Central memory CD8-positive, alpha-beta T cell (primary cell): ENCODE data around the gene SLC7A10.
"Not testable (repeated sequence)": the region's sequence is repeated elsewhere in the genome, so short reads cannot be mapped to it uniquely, and the experiment has no call there.

ENCODE experiments used
- ATAC-seq: fragments of 150-1000 bp; cut with Tn5 transposase; replicated peaks from 2 replicates; pipeline ENCODE4 v1.10.0; 2022; ENCODE audit warnings: mild to moderate bottlenecking, moderate FRiP score, moderate number of reproducible peaks; ENCODE audit not compliant: poor library complexity, severe bottlenecking; ENCODE audit errors: extremely low read depth
- DNase-seq, 2 donors: peaks; one replicate each; pipeline ENCODE4 v3.0.0; 2021; ENCODE audit warnings: low spot score in 2 of 2
- H3K27ac Mint-ChIP-seq: one replicate; pipeline ENCODE4 v1.8.0; 2022; ENCODE audit warnings: low read depth, mild to moderate bottlenecking, moderate library complexity, mixed read lengths
- H3K27me3 Mint-ChIP-seq: one replicate; pipeline ENCODE4 v1.8.0; 2022; ENCODE audit warnings: mixed read lengths
- H3K36me3 Mint-ChIP-seq: one replicate; pipeline ENCODE4 v1.8.0; 2022; ENCODE audit warnings: mild to moderate bottlenecking, moderate library complexity, mixed read lengths; ENCODE audit not compliant: insufficient read depth
- H3K4me1 Mint-ChIP-seq: one replicate; pipeline ENCODE4 v1.8.0; 2022; ENCODE audit warnings: mixed read lengths
- H3K4me3 Mint-ChIP-seq: one replicate; pipeline ENCODE4 v1.8.0; 2022; ENCODE audit warnings: mild to moderate bottlenecking, moderate library complexity, mixed read lengths
- H3K9me3 Mint-ChIP-seq: one replicate; pipeline ENCODE4 v1.8.0; 2022; ENCODE audit warnings: mixed read lengths

SLC7A10 gene

GRCh38 chr19:33215438-33216197, 10.0 kb downstream of the SLC7A10 start:
- Mint-ChIP-seq H3K27ac (no peak overlapping the region), H3K36me3 (no peaks in the 10 kb centered on the region), H3K9me3 (no peaks in the 10 kb centered on the region), H3K4me1 (no peaks in the 10 kb centered on the region), H3K27me3 (peaks cover 18% of the 10 kb centered on the region), H3K4me3 (no peak overlapping the region)
- DNase-seq (no peak), ATAC-seq (no peak)

GRCh38 chr19:33214596-33214995, 11.1 kb downstream of the SLC7A10 start:
- no peaks in the 10 kb centered on the region for H3K36me3 Mint-ChIP-seq
- H3K4me1 Mint-ChIP-seq = no peaks in the 10 kb centered on the region
- no peaks in the 10 kb centered on the region for H3K9me3 Mint-ChIP-seq
- peaks cover 10% of the 10 kb centered on the region for H3K27me3 Mint-ChIP-seq
- no peak overlapping the region for H3K27ac Mint-ChIP-seq
- H3K4me3 Mint-ChIP-seq = no peak overlapping the region
- no peak for DNase-seq
- ATAC-seq = no peak

- Mint-ChIP-seq H3K4me3 (no peak overlapping the region), H3K27ac (no peak overlapping the region), H3K27me3 (peaks cover 10% of the 10 kb centered on the region), H3K4me1 (no peaks in the 10 kb centered on the region), H3K9me3 (no peaks in the 10 kb centered on the region), H3K36me3 (no peaks in the 10 kb centered on the region)
- ATAC-seq (no peak), DNase-seq (no peak)
Observed at GRCh38 chr19:33212436-33213172, 13.0 kb downstream of the SLC7A10 start.

- Mint-ChIP-seq H3K27ac (no peak overlapping the region), H3K4me3 (no peak overlapping the region), H3K9me3 (no peaks in the 10 kb centered on the region), H3K36me3 (no peaks in the 10 kb centered on the region), H3K27me3 (peaks cover 10% of the 10 kb centered on the region), H3K4me1 (no peaks in the 10 kb centered on the region)
- DNase-seq (no peak), ATAC-seq (no peak)
Observed at GRCh38 chr19:33211794-33212435, 13.7 kb downstream of the SLC7A10 start.

GRCh38 chr19:33210266-33210940, 15.2 kb downstream of the SLC7A10 start:
- no peak overlapping the region for H3K4me3 Mint-ChIP-seq
- DNase-seq = no peak
- no peaks in the 10 kb centered on the region for H3K36me3 Mint-ChIP-seq
- no peaks in the 10 kb centered on the region for H3K9me3 Mint-ChIP-seq
- no peak overlapping the region for H3K27ac Mint-ChIP-seq
- no peaks in the 10 kb centered on the region for H3K4me1 Mint-ChIP-seq
- peaks cover 10% of the 10 kb centered on the region for H3K27me3 Mint-ChIP-seq
- no peak for ATAC-seq

GRCh38 chr19:33209850-33210230, 15.8 kb downstream of the SLC7A10 start:
- H3K4me3 Mint-ChIP-seq, H3K36me3 Mint-ChIP-seq, H3K27ac Mint-ChIP-seq, DNase-seq, H3K4me1 Mint-ChIP-seq, ATAC-seq, H3K9me3 Mint-ChIP-seq: not testable (repeated sequence)
- H3K27me3 Mint-ChIP-seq = peaks cover 10% of the 10 kb centered on the region

GRCh38 chr19:33208904-33209849, 16.5 kb downstream of the SLC7A10 start:
- Mint-ChIP-seq H3K4me3 (no peak overlapping the region), H3K27ac (no peak overlapping the region), H3K4me1 (no peaks in the 10 kb centered on the region), H3K27me3 (peaks cover 6% of the 10 kb centered on the region), H3K9me3 (no peaks in the 10 kb centered on the region), H3K36me3 (no peaks in the 10 kb centered on the region)
- ATAC-seq (no peak), DNase-seq (no peak)

GRCh38 chr19:33208371-33208895, 17.2 kb downstream of the SLC7A10 start:
- DNase-seq = no peak
- Mint-ChIP-seq H3K27me3 (no peaks in the 10 kb centered on the region), H3K36me3 (no peaks in the 10 kb centered on the region)

GRCh38 chr19:33207903-33208302, 17.7 kb downstream of the SLC7A10 start:
- DNase-seq = no peak
- no peak for ATAC-seq
- no peaks in the 10 kb centered on the region for H3K36me3 Mint-ChIP-seq
- H3K27me3 Mint-ChIP-seq = no peaks in the 10 kb centered on the region
- H3K4me1 Mint-ChIP-seq = no peaks in the 10 kb centered on the region
- no peaks in the 10 kb centered on the region for H3K9me3 Mint-ChIP-seq
- no peak overlapping the region for H3K4me3 Mint-ChIP-seq
- no peak overlapping the region for H3K27ac Mint-ChIP-seq

More at GRCh38 chr19:33208371-33208895, 17.2 kb downstream of the SLC7A10 start:
- Mint-ChIP-seq H3K9me3 (no peaks in the 10 kb centered on the region), H3K27ac (no peak overlapping the region), H3K4me3 (no peak overlapping the region), H3K4me1 (no peaks in the 10 kb centered on the region)
- ATAC-seq = no peak

GRCh38 chr19:33207040-33207620, 18.5 kb downstream of the SLC7A10 start:
- Mint-ChIP-seq H3K27me3 (no peaks in the 10 kb centered on the region), H3K4me3 (no peak overlapping the region), H3K36me3 (no peaks in the 10 kb centered on the region), H3K9me3 (no peaks in the 10 kb centered on the region), H3K27ac (no peak overlapping the region), H3K4me1 (no peaks in the 10 kb centered on the region)
- ATAC-seq (no peak), DNase-seq (no peak)

- Mint-ChIP-seq H3K9me3 (no peaks in the 10 kb centered on the region), H3K4me3 (no peak overlapping the region), H3K27me3 (no peaks in the 10 kb centered on the region), H3K27ac (no peak overlapping the region), H3K4me1 (no peaks in the 10 kb centered on the region), H3K36me3 (no peaks in the 10 kb centered on the region)
- ATAC-seq (no peak), DNase-seq (no peak)
Observed at GRCh38 chr19:33206261-33207039, 19.2 kb downstream of the SLC7A10 start.
